WERI-Rb-1 (cell line): ENCODE measurements around the gene CITED2.

Experiments used
- DNase-seq: peaks from one replicate; pipeline ENCODE4 v3.0.0-alpha.2; 2020
- H3K27ac ChIP-seq: fragments of 250-450 bp; sonication (Bioruptor Pico); 2 replicates; pipeline ENCODE4 v1.5.1; 2020; ENCODE audit warnings: mild to moderate bottlenecking, moderate library complexity
- H3K27me3 ChIP-seq: fragments of 250-450 bp; sonication (Bioruptor Pico); 2 replicates; pipeline ENCODE4 v1.5.1; 2021; ENCODE audit warnings: mild to moderate bottlenecking, low read depth, moderate library complexity; ENCODE audit not compliant: insufficient read depth, severe bottlenecking
- H3K36me3 ChIP-seq: fragments of 250-450 bp; sonication (Bioruptor Pico); 2 replicates; pipeline ENCODE4 v1.5.1; 2020; ENCODE audit warnings: mild to moderate bottlenecking, moderate library complexity
- H3K4me3 ChIP-seq: 2 replicates; pipeline ENCODE4 v1.5.1; 2011; ENCODE audit warnings: low read depth, mild to moderate bottlenecking, control low read depth, low read length
- H3K9me3 ChIP-seq: fragments of 250-450 bp; sonication (Bioruptor Pico); 2 replicates; pipeline ENCODE4 v1.5.1; 2021; ENCODE audit warnings: mild to moderate bottlenecking, moderate library complexity; ENCODE audit not compliant: severe bottlenecking
- TF ChIP-seq, protein P1 (sequence below): IDR thresholded peaks from 2 replicates; pipeline ENCODE4 v1.5.1; 2011; ENCODE audit warnings: low read depth, mild to moderate bottlenecking, control low read depth, inconsistent platforms, low read length

CITED2 gene

DNA sequence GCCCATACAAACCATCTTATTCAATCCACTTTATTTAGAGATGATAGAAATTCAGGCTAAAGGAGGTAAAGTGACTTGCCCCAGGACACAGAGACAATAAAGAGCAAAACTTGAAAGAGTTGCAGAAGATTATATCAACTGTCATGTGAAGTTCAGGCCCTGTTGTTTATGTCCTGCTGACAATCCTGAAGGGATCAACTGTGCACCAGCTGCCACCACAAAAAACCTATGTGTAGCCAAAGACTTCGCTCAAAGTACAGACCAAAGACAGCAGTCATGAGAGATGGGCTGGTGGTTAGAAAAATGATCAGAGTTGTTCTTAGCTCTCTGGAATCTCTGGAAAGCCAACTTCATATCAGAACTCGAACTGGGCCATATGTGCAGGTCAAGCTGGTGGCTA, 16.0 kb upstream of the CITED2 start:
- H3K27ac ChIP-seq = no peak overlapping the region
- H3K36me3 ChIP-seq = no peaks in the 10 kb centered on the region
- no peaks in the 10 kb centered on the region for H3K27me3 ChIP-seq
- H3K4me3 ChIP-seq = no peak overlapping the region
- TF ChIP-seq, protein P1, sequence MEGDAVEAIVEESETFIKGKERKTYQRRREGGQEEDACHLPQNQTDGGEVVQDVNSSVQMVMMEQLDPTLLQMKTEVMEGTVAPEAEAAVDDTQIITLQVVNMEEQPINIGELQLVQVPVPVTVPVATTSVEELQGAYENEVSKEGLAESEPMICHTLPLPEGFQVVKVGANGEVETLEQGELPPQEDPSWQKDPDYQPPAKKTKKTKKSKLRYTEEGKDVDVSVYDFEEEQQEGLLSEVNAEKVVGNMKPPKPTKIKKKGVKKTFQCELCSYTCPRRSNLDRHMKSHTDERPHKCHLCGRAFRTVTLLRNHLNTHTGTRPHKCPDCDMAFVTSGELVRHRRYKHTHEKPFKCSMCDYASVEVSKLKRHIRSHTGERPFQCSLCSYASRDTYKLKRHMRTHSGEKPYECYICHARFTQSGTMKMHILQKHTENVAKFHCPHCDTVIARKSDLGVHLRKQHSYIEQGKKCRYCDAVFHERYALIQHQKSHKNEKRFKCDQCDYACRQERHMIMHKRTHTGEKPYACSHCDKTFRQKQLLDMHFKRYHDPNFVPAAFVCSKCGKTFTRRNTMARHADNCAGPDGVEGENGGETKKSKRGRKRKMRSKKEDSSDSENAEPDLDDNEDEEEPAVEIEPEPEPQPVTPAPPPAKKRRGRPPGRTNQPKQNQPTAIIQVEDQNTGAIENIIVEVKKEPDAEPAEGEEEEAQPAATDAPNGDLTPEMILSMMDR = no peak
- H3K9me3 ChIP-seq = no peaks in the 10 kb centered on the region
- no peak for DNase-seq

GRCh38 chr6:139388384-139388783, 13.9 kb upstream of the CITED2 start:
- Histone ChIP-seq H3K36me3 (no peaks in the 10 kb centered on the region), H3K27ac (no peak overlapping the region), H3K27me3 (no peaks in the 10 kb centered on the region), H3K4me3 (no peak overlapping the region), H3K9me3 (no peaks in the 10 kb centered on the region)
- DNase-seq = no peak
- TF ChIP-seq, protein P1 = no peak

- H3K27ac ChIP-seq = no peak overlapping the region
- H3K9me3 ChIP-seq = no peaks in the 10 kb centered on the region
- no peak overlapping the region for H3K4me3 ChIP-seq
- no peak for DNase-seq
- H3K27me3 ChIP-seq = no peaks in the 10 kb centered on the region
- TF ChIP-seq, protein P1 = no peak
- no peaks in the 10 kb centered on the region for H3K36me3 ChIP-seq
Measured at GRCh38 chr6:139386404-139386803, 12.0 kb upstream of the CITED2 start.

DNA sequence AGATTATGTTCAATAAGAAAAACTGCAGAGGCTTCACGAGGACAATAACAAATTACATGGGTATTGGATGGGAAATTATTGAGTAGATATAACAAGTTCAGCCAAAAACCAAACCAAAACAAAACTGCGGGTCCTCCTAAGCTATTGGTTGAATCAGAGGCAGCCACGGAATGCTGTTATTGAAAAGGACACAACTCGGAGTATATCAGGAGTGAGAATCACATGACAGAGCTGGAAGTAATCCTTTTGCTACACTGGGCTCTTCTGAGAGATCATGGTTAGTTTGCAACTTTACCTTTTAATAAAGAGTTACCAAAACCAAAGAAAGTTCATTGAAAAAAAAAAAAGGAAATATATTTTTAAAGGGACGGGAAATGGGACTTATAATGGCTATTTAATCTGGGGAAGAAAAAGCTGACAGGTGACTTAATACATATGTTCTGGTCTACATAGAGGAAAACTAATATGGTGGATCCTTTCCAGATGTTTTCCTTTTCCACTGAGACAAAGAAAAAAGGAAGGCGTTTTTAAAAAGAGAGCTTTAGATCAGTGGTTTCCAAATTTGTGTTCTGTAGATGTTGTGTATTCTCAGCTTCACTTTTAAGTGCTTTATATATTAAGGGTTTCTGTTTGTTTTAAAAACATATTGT, 6.9 kb upstream of the CITED2 start:
- Histone ChIP-seq H3K27ac (no peak overlapping the region), H3K36me3 (no peaks in the 10 kb centered on the region), H3K9me3 (no peaks in the 10 kb centered on the region), H3K27me3 (no peaks in the 10 kb centered on the region), H3K4me3 (no peak overlapping the region)
- no peak for DNase-seq
- TF ChIP-seq, protein P1 = no peak

- TF ChIP-seq, protein P1 = no peak
- DNase-seq = no peak
- Histone ChIP-seq H3K4me3 (no peak overlapping the region), H3K9me3 (no peaks in the 10 kb centered on the region), H3K36me3 (no peaks in the 10 kb centered on the region), H3K27me3 (no peaks in the 10 kb centered on the region), H3K27ac (no peak overlapping the region)
Measured at GRCh38 chr6:139380611-139381010, 6.2 kb upstream of the CITED2 start.

DNA sequence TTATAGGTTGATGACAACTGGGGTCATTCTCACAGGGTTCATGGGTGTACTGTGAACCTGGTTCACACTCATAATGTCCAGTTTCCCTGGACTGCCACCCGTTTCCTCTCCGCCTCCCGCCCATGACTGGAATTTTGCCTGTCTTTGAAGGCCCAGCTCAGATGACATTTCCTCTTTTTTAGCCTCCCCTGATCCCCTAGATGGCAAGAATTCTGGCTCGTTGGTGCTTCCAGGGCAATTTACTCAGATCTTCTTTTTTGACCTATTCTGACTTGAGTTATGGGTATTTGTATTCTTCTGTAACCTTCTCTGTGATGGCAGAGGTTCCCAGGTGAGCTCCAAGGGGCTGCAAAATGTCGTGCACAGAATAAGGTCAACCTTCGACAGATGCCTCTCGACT, 5.7 kb upstream of the CITED2 start:
- Histone ChIP-seq H3K4me3 (no peak overlapping the region), H3K36me3 (no peaks in the 10 kb centered on the region), H3K9me3 (no peaks in the 10 kb centered on the region), H3K27ac (no peak overlapping the region), H3K27me3 (no peaks in the 10 kb centered on the region)
- no peak for DNase-seq
- TF ChIP-seq, protein P1 = no peak
